ENCODE results near the gene GAS2L2.

- TF ChIP-seq CTCF (IDR thresholded peaks at IDR 0.05; ENCODE audit: insufficient read depth, low read depth, low read length) = no peak
- TF ChIP-seq EZH2 (IDR thresholded peaks at IDR 0.05; ENCODE audit: insufficient read depth, low read length) = no peak
Measured at GRCh38 chr17:35694906-35695305, 58.1 kb downstream of the GAS2L2 start.

Data from astrocyte (in vitro differentiated cells and primary cell).